Measurements from ENCODE around the gene IRF2BP2.
"Not testable (repeated sequence)": the region's sequence is repeated elsewhere in the genome, so short reads cannot be mapped to it uniquely, and the experiment has no call there.

The IRF2BP2 gene

GRCh38 chr1:234601301-234602017, 8.5 kb downstream of the IRF2BP2 start:
- DNase-seq (ENCODE audit: low read depth): peak; percentile 81

- peak; percentile 52 for DNase-seq (ENCODE audit: low read depth)
Measured at GRCh38 chr1:234600418-234601281, 9.3 kb downstream of the IRF2BP2 start.

GRCh38 chr1:234599617-234600417, 10.2 kb downstream of the IRF2BP2 start:
- DNase-seq (ENCODE audit: low read depth): peak; percentile 84

GRCh38 chr1:234598974-234599616, 10.9 kb downstream of the IRF2BP2 start:
- peak; percentile 41 for DNase-seq (ENCODE audit: low read depth)

- peak; percentile 62 for DNase-seq (ENCODE audit: low read depth)
Measured at GRCh38 chr1:234597894-234598293, 12.1 kb downstream of the IRF2BP2 start.

GRCh38 chr1:234595899-234596298, 14.1 kb downstream of the IRF2BP2 start:
- DNase-seq (ENCODE audit: low read depth): no peak

- not testable (repeated sequence) for DNase-seq (ENCODE audit: low read depth)
Measured at GRCh38 chr1:234594575-234594974, 15.4 kb downstream of the IRF2BP2 start.

- DNase-seq (ENCODE audit: low read depth): no peak
Measured at GRCh38 chr1:234593771-234594504, 16.0 kb downstream of the IRF2BP2 start.

- DNase-seq (ENCODE audit: low read depth): no peak
Measured at GRCh38 chr1:234593109-234593508, 16.9 kb downstream of the IRF2BP2 start.

GRCh38 chr1:234592240-234592639, 17.7 kb downstream of the IRF2BP2 start:
- no peak for DNase-seq (ENCODE audit: low read depth)

- DNase-seq (ENCODE audit: low read depth): no peak
Measured at GRCh38 chr1:234591131-234591530, 18.8 kb downstream of the IRF2BP2 start.

GRCh38 chr1:234589854-234590620, 19.9 kb downstream of the IRF2BP2 start:
- peak; percentile 51 for DNase-seq (ENCODE audit: low read depth)

GRCh38 chr1:234589064-234589800, 20.7 kb downstream of the IRF2BP2 start:
- DNase-seq (ENCODE audit: low read depth): peak; percentile 33

- DNase-seq (ENCODE audit: low read depth): no peak
Measured at GRCh38 chr1:234588386-234588785, 21.6 kb downstream of the IRF2BP2 start.

GRCh38 chr1:234586892-234587485, 23.0 kb downstream of the IRF2BP2 start:
- DNase-seq (ENCODE audit: low read depth): no peak

GRCh38 chr1:234586304-234586703, 23.7 kb downstream of the IRF2BP2 start:
- DNase-seq (ENCODE audit: low read depth): no peak

- DNase-seq (ENCODE audit: low read depth): peak; percentile 81
Measured at GRCh38 chr1:234585330-234586055, 24.5 kb downstream of the IRF2BP2 start.

GRCh38 chr1:234584926-234585325, 25.1 kb downstream of the IRF2BP2 start:
- DNase-seq (ENCODE audit: low read depth): peak; percentile 51

GRCh38 chr1:234584420-234584805, 25.6 kb downstream of the IRF2BP2 start:
- DNase-seq (ENCODE audit: low read depth): no peak
